ENCODE data around the gene VPS37D.

Gene VPS37D

GRCh38 chr7:73696372-73696771 is 28.7 kb downstream of the VPS37D start:
- Histone ChIP-seq H3K36me3 (ENCODE audit: control insufficient read depth, insufficient read depth, low read length) (peaks cover 83% of the 10 kb centered on the region), H3K27me3 (replicated peaks; ENCODE audit: control insufficient read depth, insufficient read depth, low read length, poor library complexity, severe bottlenecking) (no peaks in the 10 kb centered on the region), H3K4me1 (ENCODE audit: control insufficient read depth, insufficient read depth, low read length, poor library complexity, severe bottlenecking) (no peaks in the 10 kb centered on the region), H3K9me3 (ENCODE audit: control insufficient read depth, low read length) (no peaks in the 10 kb centered on the region), H3K4me3 (ENCODE audit: insufficient read depth, low read depth, low read length, poor library complexity, severe bottlenecking) (no peak overlapping the region), H3K27ac (ENCODE audit: insufficient read depth, low read length, poor library complexity, severe bottlenecking) (no peak overlapping the region)
- DNase-seq, result no peak

GRCh38 chr7:73698410-73698809 is 30.8 kb downstream of the VPS37D start:
- no peaks in the 10 kb centered on the region for H3K9me3 ChIP-seq (ENCODE audit: control insufficient read depth, low read length)
- no peak overlapping the region for H3K4me3 ChIP-seq (ENCODE audit: insufficient read depth, low read depth, low read length, poor library complexity, severe bottlenecking)
- no peak overlapping the region for H3K27ac ChIP-seq (ENCODE audit: insufficient read depth, low read length, poor library complexity, severe bottlenecking)
- peaks cover 62% of the 10 kb centered on the region for H3K36me3 ChIP-seq (ENCODE audit: control insufficient read depth, insufficient read depth, low read length)
- DNase-seq, result no peak
- no peaks in the 10 kb centered on the region for H3K27me3 ChIP-seq (replicated peaks; ENCODE audit: control insufficient read depth, insufficient read depth, low read length, poor library complexity, severe bottlenecking)
- no peaks in the 10 kb centered on the region for H3K4me1 ChIP-seq (ENCODE audit: control insufficient read depth, insufficient read depth, low read length, poor library complexity, severe bottlenecking)

GRCh38 chr7:73699370-73700068 is 31.9 kb downstream of the VPS37D start:
- no peak overlapping the region for H3K27ac ChIP-seq (ENCODE audit: insufficient read depth, low read length, poor library complexity, severe bottlenecking)
- H3K4me3 ChIP-seq (ENCODE audit: insufficient read depth, low read depth, low read length, poor library complexity, severe bottlenecking), result no peak overlapping the region
- H3K27me3 ChIP-seq (replicated peaks; ENCODE audit: control insufficient read depth, insufficient read depth, low read length, poor library complexity, severe bottlenecking), result no peaks in the 10 kb centered on the region
- H3K36me3 ChIP-seq (ENCODE audit: control insufficient read depth, insufficient read depth, low read length), result peaks cover 51% of the 10 kb centered on the region
- DNase-seq, result no peak
- H3K4me1 ChIP-seq (ENCODE audit: control insufficient read depth, insufficient read depth, low read length, poor library complexity, severe bottlenecking), result no peaks in the 10 kb centered on the region
- no peaks in the 10 kb centered on the region for H3K9me3 ChIP-seq (ENCODE audit: control insufficient read depth, low read length)

GRCh38 chr7:73700069-73700423 is 32.4 kb downstream of the VPS37D start:
- Histone ChIP-seq H3K9me3 (ENCODE audit: control insufficient read depth, low read length) (no peaks in the 10 kb centered on the region), H3K4me1 (ENCODE audit: control insufficient read depth, insufficient read depth, low read length, poor library complexity, severe bottlenecking) (no peaks in the 10 kb centered on the region), H3K27me3 (replicated peaks; ENCODE audit: control insufficient read depth, insufficient read depth, low read length, poor library complexity, severe bottlenecking) (no peaks in the 10 kb centered on the region), H3K36me3 (ENCODE audit: control insufficient read depth, insufficient read depth, low read length) (peaks cover 46% of the 10 kb centered on the region), H3K27ac (ENCODE audit: insufficient read depth, low read length, poor library complexity, severe bottlenecking) (no peak overlapping the region), H3K4me3 (ENCODE audit: insufficient read depth, low read depth, low read length, poor library complexity, severe bottlenecking) (no peak overlapping the region)
- no peak for DNase-seq

GRCh38 chr7:73700581-73701134 is 33.0 kb downstream of the VPS37D start:
- Histone ChIP-seq H3K27me3 (replicated peaks; ENCODE audit: control insufficient read depth, insufficient read depth, low read length, poor library complexity, severe bottlenecking) (no peaks in the 10 kb centered on the region), H3K4me3 (ENCODE audit: insufficient read depth, low read depth, low read length, poor library complexity, severe bottlenecking) (no peak overlapping the region), H3K36me3 (ENCODE audit: control insufficient read depth, insufficient read depth, low read length) (peaks cover 40% of the 10 kb centered on the region), H3K27ac (ENCODE audit: insufficient read depth, low read length, poor library complexity, severe bottlenecking) (no peak overlapping the region), H3K9me3 (ENCODE audit: control insufficient read depth, low read length) (no peaks in the 10 kb centered on the region), H3K4me1 (ENCODE audit: control insufficient read depth, insufficient read depth, low read length, poor library complexity, severe bottlenecking) (no peaks in the 10 kb centered on the region)
- DNase-seq, result no peak

GRCh38 chr7:73701357-73701995 is 33.8 kb downstream of the VPS37D start:
- no peaks in the 10 kb centered on the region for H3K4me1 ChIP-seq (ENCODE audit: control insufficient read depth, insufficient read depth, low read length, poor library complexity, severe bottlenecking)
- no peak overlapping the region for H3K4me3 ChIP-seq (ENCODE audit: insufficient read depth, low read depth, low read length, poor library complexity, severe bottlenecking)
- no peaks in the 10 kb centered on the region for H3K27me3 ChIP-seq (replicated peaks; ENCODE audit: control insufficient read depth, insufficient read depth, low read length, poor library complexity, severe bottlenecking)
- no peak for DNase-seq
- peaks cover 31% of the 10 kb centered on the region for H3K36me3 ChIP-seq (ENCODE audit: control insufficient read depth, insufficient read depth, low read length)
- H3K27ac ChIP-seq (ENCODE audit: insufficient read depth, low read length, poor library complexity, severe bottlenecking), result no peak overlapping the region
- H3K9me3 ChIP-seq (ENCODE audit: control insufficient read depth, low read length), result no peaks in the 10 kb centered on the region

GRCh38 chr7:73702226-73702625 is 34.6 kb downstream of the VPS37D start:
- Histone ChIP-seq H3K9me3 (ENCODE audit: control insufficient read depth, low read length) (no peaks in the 10 kb centered on the region), H3K4me3 (ENCODE audit: insufficient read depth, low read depth, low read length, poor library complexity, severe bottlenecking) (no peak overlapping the region), H3K27ac (ENCODE audit: insufficient read depth, low read length, poor library complexity, severe bottlenecking) (no peak overlapping the region), H3K36me3 (ENCODE audit: control insufficient read depth, insufficient read depth, low read length) (peaks cover 24% of the 10 kb centered on the region), H3K27me3 (replicated peaks; ENCODE audit: control insufficient read depth, insufficient read depth, low read length, poor library complexity, severe bottlenecking) (no peaks in the 10 kb centered on the region), H3K4me1 (ENCODE audit: control insufficient read depth, insufficient read depth, low read length, poor library complexity, severe bottlenecking) (no peaks in the 10 kb centered on the region)
- no peak for DNase-seq

GRCh38 chr7:73702665-73703064 is 35.0 kb downstream of the VPS37D start:
- Histone ChIP-seq H3K9me3 (ENCODE audit: control insufficient read depth, low read length) (no peaks in the 10 kb centered on the region), H3K27me3 (replicated peaks; ENCODE audit: control insufficient read depth, insufficient read depth, low read length, poor library complexity, severe bottlenecking) (no peaks in the 10 kb centered on the region), H3K36me3 (ENCODE audit: control insufficient read depth, insufficient read depth, low read length) (peaks cover 20% of the 10 kb centered on the region), H3K4me3 (ENCODE audit: insufficient read depth, low read depth, low read length, poor library complexity, severe bottlenecking) (no peak overlapping the region), H3K27ac (ENCODE audit: insufficient read depth, low read length, poor library complexity, severe bottlenecking) (no peak overlapping the region), H3K4me1 (ENCODE audit: control insufficient read depth, insufficient read depth, low read length, poor library complexity, severe bottlenecking) (no peaks in the 10 kb centered on the region)
- no peak for DNase-seq

- Histone ChIP-seq H3K4me1 (ENCODE audit: control insufficient read depth, insufficient read depth, low read length, poor library complexity, severe bottlenecking) (no peaks in the 10 kb centered on the region), H3K4me3 (ENCODE audit: insufficient read depth, low read depth, low read length, poor library complexity, severe bottlenecking) (no peak overlapping the region), H3K9me3 (ENCODE audit: control insufficient read depth, low read length) (no peaks in the 10 kb centered on the region), H3K27ac (ENCODE audit: insufficient read depth, low read length, poor library complexity, severe bottlenecking) (no peak overlapping the region), H3K27me3 (replicated peaks; ENCODE audit: control insufficient read depth, insufficient read depth, low read length, poor library complexity, severe bottlenecking) (no peaks in the 10 kb centered on the region), H3K36me3 (ENCODE audit: control insufficient read depth, insufficient read depth, low read length) (peaks cover 16% of the 10 kb centered on the region)
- no peak for DNase-seq
These were observed 35.6 kb downstream of the VPS37D start for GRCh38 chr7:73703225-73703624.
